ENCODE results near the gene MTMR12.
"Not testable (repeated sequence)": the region's sequence is repeated elsewhere in the genome, so short reads cannot be mapped to it uniquely, and the experiment has no call there.

MTMR12 gene

DNA sequence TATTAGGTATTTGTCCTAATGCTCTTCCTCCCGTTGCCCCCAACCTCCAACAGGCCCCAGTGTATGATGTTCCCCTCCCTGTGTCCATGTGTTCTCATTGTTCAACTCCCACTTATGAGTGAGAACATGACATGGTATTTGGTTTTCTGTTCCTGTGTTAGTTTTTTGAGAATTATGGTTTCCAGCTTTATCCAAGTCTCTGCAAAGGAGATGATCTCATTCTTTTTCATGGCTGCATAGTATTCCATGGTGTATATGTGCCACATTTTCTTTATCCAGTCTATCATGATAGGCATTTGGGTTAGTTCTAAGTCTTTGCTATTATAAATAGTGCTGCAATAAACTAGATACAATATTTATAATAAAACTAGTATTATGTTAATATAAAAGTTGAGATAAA is 98.4 kb downstream of the MTMR12 start:
- not testable (repeated sequence) for H3K27ac ChIP-seq, H3K4me3 ChIP-seq

- Histone ChIP-seq H3K4me3 (no peak overlapping the region), H3K27ac (no peak overlapping the region)
Observed at GRCh38 chr5:32210151-32210550, 102.6 kb downstream of the MTMR12 start.

DNA sequence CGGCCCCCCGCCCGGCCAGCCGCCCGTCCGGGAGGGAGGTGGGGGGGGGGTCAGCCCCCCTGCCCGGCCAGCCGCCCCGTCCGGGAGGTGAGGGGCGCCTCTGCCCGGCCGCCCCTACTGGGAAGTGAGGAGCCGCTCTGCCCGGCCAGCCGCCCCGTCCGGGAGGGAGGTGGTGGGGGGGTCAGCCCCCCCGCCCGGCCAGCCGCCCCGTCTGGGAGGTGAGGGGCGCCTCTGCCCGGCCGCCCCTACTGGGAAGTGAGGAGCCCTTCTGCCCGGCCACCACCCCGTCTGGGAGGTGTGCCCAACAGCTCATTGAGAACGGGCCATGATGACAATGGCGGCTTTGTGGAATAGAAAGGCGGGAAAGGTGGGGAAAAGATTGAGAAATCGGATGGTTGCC is 103.9 kb downstream of the MTMR12 start:
- H3K27ac ChIP-seq, H3K4me3 ChIP-seq: not testable (repeated sequence)

DNA sequence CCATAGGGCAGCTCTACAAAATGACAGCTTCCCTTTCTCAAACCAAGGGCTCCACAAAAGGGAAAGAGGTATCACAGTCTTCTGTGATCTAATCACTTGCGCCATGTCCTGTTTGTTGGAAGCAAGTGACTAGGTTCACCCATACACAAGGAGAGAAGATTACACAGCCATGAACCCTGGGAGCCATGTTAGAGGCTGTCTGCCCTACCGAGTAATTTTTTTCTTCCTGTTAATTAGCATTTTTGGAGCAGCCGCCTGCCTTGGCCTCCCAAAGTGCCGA is 105.4 kb downstream of the MTMR12 start:
- H3K27ac ChIP-seq = no peak overlapping the region
- H3K4me3 ChIP-seq = no peak overlapping the region

DNA sequence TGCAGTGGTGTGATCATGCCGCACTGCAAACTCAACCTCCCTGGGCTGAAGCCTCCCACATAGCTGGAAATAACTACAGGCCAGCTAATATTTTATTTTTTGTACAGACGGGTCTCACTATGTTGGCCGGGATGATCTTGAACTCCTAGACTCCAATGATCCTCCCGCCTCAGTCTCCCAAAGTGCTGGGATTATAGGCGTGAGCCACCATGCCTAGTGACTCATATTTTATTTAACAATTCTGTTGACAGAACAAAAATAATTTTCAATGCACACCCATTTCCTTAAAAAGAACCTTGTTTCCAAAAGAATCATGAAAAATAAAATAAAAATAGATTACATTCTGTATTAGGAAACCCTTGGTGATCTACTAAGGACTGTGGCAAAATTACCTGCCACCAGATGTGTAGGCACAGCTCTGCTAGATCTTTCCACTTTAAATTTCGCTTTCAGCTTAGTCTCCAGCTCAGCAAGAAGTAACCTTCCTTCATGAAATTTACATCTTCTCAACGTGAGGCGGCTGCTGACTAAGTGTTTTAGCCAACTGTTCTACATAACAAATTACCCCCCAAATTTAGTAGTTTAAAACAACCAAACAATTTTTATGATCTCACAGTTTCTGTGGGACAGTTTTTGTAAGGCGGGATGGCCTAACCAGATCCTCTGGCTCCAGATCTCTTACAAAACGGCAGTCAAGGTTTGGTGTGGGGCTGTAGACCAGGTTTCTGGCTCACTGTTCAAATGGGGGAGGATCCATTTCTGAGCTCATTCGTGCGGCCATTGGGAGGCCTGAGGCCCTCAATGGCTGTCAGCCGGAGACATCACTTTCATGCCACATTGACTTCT is 106.0 kb downstream of the MTMR12 start:
- H3K27ac ChIP-seq = no peak overlapping the region
- H3K4me3 ChIP-seq = no peak overlapping the region

DNA sequence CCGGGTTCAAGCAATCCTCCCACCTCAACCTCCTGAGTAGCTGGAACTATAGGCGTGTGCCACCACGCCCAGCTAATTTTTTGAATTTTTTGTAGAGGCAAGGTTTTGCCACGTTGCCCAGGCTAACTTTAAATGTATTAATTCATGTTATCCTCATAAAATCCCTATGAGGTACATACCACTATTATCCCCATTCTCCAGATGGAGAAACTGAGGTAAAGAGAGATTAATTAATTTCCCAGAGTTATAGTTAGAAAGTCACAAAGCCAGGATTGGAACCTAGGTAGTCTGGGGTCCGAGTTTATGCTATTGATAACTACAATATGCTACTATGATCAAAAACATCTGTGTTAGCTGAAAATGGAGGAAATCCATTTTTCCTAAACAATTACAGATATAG is 106.7 kb downstream of the MTMR12 start:
- H3K4me3 ChIP-seq = no peak overlapping the region
- H3K27ac ChIP-seq = no peak overlapping the region

DNA sequence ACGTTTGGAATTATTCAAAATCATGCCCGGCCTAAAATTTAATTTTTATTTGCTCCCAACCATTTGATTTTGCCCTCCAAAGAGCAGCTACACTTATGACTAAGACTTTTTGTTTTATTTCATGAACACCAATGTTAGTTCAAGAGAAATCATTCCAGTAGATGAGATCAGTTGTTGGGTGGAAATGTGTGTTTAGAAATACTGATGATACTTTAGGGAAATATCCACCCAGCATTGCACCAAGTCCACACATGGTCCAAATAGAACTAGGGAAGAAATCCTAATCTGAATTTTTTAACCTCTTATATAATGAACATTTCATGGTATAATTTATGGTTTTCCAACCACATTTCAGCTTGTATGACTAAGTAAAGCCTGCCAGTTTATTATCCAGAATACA is 110.3 kb downstream of the MTMR12 start:
- no peak overlapping the region for H3K27ac ChIP-seq
- no peak overlapping the region for H3K4me3 ChIP-seq

DNA sequence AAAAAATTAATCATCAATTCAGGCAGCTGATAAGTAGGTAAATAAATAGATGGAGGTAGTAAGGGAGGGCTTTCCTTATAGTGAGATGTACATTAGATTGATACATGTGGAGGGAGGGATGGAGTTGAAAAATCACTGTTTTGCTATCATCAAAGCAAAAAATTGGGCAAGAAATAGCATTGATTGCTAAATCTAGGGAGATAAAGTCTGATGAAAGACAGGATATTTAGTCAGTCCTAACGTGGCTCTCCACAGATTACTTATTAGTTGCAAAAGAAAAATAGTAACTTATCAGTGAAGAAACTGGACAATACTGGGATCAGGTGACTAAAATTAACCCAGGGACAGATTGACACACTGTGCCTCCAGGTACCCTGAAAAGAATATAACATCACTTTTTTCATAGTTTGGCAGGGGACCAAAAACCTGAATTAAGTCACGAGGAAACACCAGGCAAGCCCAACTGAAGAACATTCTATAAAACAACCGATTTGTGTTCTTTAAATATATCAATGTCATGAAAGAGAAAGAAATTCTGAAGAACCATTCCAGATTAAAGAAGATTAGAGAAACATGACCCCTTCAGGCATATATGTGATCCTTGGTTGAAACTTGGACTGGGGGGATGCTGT is 111.5 kb downstream of the MTMR12 start:
- Histone ChIP-seq H3K27ac (no peak overlapping the region), H3K4me3 (no peak overlapping the region)

DNA sequence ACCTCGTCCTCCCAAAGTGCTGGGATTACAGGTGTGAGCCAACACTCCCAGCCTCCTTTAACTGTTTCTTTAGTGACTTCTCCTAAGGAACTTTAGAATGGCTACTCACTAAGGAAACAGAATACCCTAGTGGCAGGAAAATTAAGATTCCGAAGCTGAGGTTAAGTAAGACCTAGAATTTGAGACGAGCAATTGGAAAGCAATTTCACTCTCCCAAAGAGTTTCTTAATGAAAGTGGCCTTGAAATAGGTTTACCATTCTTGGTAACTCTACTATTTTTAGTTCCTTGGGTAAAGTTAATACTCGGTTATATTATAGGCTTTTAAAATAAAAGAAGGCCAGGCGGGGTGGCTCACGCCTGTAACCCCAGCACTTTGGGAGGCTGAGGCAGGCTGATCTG is 115.7 kb downstream of the MTMR12 start:
- no peak overlapping the region for H3K27ac ChIP-seq
- H3K4me3 ChIP-seq = no peak overlapping the region

- no peak overlapping the region for H3K4me3 ChIP-seq
- H3K27ac ChIP-seq = no peak overlapping the region
Observed at GRCh38 chr5:32195265-32195664, 117.5 kb downstream of the MTMR12 start.

DNA sequence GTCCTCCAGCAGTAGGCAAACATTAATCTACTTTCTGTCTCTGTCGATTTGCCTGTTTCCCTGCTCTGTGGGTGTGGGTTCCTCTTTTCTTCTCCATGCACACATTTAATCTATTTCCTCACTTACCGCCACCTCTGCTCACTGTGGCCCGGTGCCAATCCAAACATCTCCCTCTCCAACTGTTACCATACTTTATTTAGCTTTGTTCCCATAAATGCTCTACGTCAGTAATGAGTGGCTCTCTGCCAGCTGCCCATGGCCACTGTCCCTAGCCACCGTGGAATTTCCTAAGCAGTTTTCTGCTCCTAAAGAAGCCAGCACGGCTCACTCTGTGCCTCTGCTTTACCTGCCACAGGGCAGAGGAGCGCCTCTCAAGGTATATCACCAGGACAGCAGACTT is 119.1 kb downstream of the MTMR12 start:
- H3K4me3 ChIP-seq = no peak overlapping the region
- H3K27ac ChIP-seq = peak overlapping the region in 2 of 21 experiments; percentile 14 to 33

- Histone ChIP-seq H3K27ac (peak overlapping the region in 1 of 21 experiments; percentile 58), H3K4me3 (no peak overlapping the region)
Observed at GRCh38 chr5:32190095-32190494, 122.6 kb downstream of the MTMR12 start.

DNA sequence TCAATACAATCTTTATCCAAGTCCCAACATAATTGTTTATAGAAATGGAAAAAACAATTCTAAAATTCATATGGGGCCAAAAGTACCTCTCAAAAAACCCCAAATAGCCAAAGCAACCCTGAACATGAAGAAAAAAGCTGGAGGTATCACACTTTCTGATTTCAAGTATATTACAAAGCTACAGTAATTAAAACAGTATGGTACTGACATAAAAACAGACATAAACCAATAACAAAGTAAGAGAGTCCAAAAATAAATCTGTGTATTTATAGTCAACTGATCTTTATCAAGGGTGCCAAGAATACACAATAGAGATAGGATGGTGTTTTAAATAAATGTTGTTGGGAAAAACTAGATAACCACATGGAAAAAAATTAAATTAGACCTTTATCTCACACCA is 125.1 kb downstream of the MTMR12 start:
- no peak overlapping the region for H3K4me3 ChIP-seq
- no peak overlapping the region for H3K27ac ChIP-seq

- H3K4me3 ChIP-seq = no peak overlapping the region
- no peak overlapping the region for H3K27ac ChIP-seq
Observed at GRCh38 chr5:32182463-32183063, 130.2 kb downstream of the MTMR12 start.
